ENCODE data around the gene RAD51B.
A peak's percentile ranks its signal among the peaks of the same experiment; 100 is the strongest.
"Not testable (repeated sequence)": the region's sequence is repeated elsewhere in the genome, so short reads cannot be mapped to it uniquely, and the experiment has no call there.

Gene RAD51B

GRCh38 chr14:68753690-68754089, 934.1 kb downstream of the RAD51B start:
- peak; percentile 57 for DNase-seq (ENCODE audit: low read depth)

DNA sequence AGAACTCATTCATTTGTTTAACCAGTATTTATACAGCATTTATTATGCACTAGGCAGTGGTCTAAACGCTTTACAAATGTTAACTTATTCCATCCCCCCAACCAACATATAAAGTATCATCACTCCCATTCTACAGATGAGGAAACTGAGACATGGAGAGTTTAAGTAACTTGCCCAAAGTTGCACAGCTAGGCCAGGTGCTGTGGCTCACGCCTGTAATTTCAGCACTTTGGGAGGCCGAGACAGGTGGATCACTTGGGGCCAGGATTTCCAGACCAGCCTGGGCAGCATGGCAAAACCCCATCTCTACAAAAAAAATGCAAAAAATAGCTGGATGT, 935.4 kb downstream of the RAD51B start:
- DNase-seq (ENCODE audit: low read depth): no peak

GRCh38 chr14:68756000-68756481, 936.5 kb downstream of the RAD51B start:
- no peak for DNase-seq (ENCODE audit: low read depth)

DNA sequence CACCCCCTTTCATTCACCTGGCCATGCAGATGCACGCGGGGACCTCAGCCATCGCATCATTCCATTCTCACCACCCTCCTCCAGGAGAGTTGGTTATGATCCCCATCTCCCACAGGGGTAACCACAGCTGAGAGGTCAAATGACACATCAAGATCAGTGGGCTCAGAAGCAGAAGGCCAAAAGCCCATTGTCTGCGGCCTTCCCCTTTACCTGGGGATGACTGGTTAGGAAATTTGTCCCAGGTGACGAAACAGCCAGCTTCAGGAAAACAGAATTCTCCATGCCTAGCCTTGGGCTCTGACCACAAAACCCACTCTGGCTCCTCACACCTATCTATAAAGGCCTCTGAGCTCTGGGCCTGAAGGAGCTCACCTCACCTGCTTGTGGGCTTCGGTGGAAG, 937.2 kb downstream of the RAD51B start:
- no peak for DNase-seq (ENCODE audit: low read depth)

DNA sequence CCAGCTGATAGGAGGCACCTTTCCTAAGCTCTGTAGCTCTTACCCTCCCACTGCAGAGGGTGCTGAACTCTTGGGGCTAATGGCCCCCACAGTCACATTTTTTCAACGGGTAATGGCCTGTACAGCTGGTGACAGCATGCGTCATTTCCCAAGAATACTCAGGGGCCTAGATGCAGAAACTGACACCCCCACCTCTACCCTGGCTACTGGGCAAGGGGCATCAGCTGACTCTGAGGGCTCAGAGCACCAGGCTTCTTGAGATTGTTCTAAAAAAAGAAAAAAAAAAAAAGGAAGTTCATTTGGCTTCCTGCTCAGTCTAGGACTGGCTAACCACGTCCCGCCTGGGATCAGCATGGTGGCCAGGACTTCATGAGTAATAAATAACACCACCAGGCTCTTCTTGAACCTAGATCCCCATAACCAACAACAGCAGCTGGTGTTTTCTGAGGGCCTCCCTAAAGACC, 938.1 kb downstream of the RAD51B start:
- DNase-seq (ENCODE audit: low read depth): peak; percentile 40

- no peak for DNase-seq (ENCODE audit: low read depth)
Measured at GRCh38 chr14:68758301-68758700, 938.7 kb downstream of the RAD51B start.

DNA sequence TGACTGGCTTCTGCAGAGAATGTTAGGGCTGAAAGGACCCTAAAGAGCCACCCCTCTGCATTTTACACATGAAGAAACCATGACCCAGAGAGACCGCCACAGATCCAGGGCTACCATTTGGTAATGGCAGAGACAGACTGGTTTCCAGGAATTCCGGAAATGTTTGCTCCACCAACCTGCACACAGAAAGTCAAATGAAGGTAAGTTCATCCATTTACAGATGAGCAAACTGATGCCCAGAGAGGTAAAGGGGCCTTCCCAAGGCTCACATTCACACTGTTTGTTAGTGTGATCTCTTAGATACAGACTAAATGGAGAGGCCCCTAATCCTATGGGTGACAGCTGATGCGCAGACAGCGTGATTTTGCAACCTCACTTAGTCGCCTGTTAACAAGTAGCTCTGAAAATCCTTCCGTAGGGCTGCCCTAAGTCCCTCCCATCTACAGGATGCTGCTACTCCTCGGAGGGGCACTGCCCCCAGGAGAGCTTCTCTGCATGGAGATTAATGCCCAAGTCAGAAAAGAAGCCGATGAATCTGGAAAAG, 939.5 kb downstream of the RAD51B start:
- no peak for DNase-seq (ENCODE audit: low read depth)

GRCh38 chr14:68759937-68760336, 940.4 kb downstream of the RAD51B start:
- no peak for DNase-seq (ENCODE audit: low read depth)

DNA sequence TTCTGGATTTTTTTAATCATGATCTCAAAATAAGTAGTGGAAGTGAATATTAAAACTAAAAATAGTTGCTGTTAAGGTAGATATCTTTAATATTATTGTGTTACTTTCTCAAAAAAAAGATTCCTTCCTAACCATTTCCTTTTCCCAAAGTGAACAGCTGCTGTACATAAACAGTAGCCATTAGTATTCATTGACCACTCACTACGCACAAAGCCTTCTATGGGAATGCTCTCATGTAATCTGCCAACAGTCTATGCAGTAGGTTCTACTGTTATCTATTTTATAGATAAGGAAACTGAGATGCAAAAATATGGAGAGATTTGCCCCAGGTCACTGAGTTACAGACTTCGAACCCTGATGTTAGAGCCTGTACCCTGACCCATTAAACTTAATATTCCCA, 941.2 kb downstream of the RAD51B start:
- DNase-seq (ENCODE audit: low read depth): no peak

GRCh38 chr14:68761391-68761790, 941.8 kb downstream of the RAD51B start:
- DNase-seq (ENCODE audit: low read depth): no peak

DNA sequence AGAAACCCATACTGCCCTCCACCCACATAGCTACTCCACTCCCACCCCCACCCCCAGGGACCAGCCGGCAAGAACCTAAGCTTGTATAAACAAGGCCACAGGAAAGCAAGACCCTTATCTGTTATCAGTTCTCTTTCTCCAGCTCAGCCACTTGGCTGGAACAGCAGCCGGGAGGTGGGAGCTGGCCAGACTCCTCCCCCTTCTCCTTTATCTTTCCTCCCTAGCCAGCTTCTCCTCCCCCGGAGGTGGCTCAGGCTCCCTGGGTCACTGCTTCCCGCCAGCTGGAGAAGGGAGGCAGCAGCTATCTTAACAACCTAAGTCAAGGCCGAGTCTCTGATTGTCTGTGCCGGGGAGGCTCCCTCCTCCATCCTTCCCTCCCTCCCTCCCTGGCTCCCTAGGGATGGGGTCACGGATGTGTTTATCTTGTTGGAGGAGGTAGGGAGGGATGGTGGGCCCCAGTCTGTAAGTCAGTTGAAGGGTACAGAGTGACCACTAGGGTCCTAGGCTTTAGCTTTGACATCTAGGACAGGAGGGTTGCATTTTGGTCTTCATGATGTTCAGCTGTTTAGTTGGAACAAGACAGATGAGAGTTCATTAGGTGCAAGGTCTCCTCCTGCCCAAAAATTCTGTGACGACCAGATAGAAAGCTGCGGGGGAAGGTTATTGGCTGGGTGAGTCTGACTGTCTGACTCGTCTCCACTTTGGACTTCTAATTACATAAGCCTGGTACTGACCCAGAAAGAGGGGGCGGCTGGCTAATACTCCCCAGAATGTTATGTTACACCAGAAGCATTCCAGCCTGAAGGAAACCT, 943.6 kb downstream of the RAD51B start:
- DNase-seq (ENCODE audit: low read depth): peak; percentile 37

GRCh38 chr14:68763843-68764242, 944.3 kb downstream of the RAD51B start:
- not testable (repeated sequence) for DNase-seq (ENCODE audit: low read depth)

DNA sequence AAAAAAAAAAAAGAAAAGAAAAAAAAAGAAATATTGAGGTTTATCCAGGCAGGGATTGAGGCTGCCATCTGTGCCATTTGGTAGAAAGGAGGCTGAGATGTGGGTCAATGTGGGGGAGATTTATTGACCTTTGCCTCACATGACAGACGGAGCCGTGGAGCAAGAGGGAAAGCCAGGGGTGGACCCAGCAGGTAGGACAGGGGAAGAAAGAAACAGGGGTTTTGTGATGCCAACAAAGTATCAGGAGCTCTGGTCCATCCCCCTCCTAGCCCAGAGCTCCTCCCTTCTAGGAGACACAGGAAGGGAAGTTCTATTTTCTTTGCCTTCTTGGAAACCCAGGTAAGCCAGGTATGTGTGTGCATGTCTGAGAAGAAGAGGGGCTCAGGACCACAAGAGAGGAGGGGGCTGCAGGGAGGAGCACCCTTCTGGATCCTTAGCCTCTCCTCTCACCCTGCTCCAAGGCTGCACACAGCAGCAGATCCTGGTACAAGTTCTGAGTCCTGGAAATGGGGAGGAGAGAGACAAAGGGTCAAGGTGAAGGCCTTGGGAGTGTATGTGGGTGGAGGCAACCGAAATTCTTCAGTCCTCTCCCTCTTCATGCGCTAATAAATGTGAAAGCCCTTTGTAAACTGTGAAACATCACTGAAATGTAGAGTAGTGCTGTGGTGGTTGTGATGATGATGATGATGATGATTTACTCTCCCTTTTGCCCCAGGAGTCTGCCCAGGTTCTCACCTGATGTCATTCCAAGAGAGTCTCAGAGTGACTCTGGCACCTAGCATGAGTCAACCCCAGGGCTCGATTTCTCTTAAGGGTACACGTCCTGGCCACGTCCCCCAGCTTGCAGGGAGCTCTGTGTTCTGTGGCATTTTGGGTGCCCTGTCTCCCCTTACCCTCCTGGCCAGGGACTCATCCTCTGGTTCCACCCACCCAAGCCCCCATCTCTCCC, 947.0 kb downstream of the RAD51B start:
- no peak for DNase-seq (ENCODE audit: low read depth)

DNA sequence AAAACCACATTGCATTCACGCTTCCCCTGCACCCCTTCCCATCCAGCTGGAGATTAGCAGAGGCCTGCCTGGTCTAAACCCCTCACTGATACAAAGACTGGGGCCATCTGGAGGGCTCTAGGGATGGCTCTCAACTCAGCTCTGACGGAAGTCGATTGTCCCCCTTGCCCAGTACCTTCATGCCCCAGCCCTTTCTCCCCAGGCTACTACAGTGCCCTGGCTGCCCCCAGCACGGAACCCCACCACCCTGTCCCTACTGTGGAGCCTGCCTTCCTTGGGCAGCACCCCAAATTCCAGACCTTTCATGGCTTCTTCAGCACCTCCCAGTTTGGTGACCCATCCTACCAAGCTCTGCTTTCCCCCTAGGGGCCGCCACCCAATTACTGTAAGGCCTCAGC, 947.7 kb downstream of the RAD51B start:
- DNase-seq (ENCODE audit: low read depth): no peak

DNA sequence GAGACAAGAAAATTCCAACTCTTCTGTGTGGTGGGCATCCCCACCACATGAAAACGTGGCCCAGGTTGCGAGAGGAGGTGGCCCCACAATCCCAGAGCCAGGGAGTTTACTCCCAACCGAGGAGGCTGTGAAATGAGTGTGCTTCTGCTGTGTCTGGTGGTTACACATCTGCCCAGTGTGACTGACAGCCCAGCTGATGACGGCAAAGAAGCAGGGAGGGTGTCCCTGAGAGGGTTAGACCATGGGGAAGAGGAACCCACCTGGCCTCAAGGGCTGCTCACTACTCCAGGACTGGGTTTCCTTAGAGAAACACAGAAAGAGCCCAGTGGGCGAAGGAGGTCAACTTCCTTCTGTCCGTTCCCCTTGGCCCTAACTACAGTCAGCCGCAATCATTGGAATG, 948.7 kb downstream of the RAD51B start:
- DNase-seq (ENCODE audit: low read depth): no peak

DNA sequence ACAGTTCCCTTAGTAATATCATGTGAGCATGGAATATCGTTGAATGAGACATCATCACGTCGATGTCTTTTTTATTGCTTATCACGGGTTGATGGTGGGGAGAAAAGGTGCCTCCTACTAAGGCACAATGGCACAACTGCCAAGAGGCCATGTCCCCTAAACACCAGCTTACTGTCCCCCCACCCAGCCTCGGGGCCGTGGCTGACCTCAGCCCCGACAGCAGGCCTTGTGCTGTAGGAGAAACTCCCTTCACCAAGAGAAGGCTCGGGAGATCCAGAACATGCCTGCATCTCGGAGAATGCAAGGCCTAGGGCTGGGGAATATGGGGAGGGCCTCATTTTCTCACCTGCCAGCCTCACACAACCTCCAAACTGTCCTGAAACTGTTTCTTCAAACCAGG, 950.5 kb downstream of the RAD51B start:
- DNase-seq (ENCODE audit: low read depth): no peak

DNA sequence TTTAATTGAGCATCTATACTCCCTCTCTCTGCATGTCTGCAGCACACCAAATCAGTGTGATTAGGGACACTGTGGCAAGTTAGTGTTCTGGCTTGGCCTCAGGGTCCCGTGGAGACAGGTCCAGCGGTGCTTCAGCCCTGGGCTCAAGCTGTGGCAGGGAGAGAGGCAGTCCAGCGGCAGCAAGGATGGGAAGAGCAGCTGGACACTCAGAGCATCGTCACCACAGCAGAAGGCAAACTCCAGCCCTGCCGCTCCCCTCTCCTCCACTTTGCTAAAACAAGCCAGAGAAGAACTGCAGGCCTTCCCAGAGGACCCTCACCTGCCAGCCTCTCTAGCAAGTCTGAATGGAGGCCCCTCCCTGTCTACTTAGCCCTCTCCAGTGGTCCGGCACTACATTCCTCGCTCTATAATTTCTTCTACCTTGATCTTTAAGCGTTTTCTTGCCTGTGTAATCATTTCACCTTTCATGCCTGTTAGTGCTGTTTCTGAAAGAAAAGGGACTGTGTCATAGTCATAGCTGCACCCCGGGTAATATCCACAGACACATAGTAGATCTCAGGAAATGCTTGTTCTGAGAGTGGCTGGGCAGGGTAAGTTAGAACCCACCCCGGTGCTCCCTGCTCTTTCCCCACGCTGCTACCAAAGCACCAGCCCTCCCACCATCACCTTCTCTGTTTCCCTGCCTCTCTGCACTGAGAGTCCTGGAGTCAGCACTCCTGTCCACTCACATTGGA, 951.1 kb downstream of the RAD51B start:
- no peak for DNase-seq (ENCODE audit: low read depth)

GRCh38 chr14:68771631-68772030, 952.1 kb downstream of the RAD51B start:
- DNase-seq (ENCODE audit: low read depth): no peak

GRCh38 chr14:68772761-68773381, 953.3 kb downstream of the RAD51B start:
- no peak for DNase-seq (ENCODE audit: low read depth)

- peak; percentile 97 for DNase-seq (ENCODE audit: low read depth)
Measured at GRCh38 chr14:68774771-68775613, 955.4 kb downstream of the RAD51B start.
